Measurements from ENCODE around the gene RPGRIP1L. TPM values are rescaled to one million over a fixed set of nuclear protein-coding genes. Genes with fewer than 3 reads are reported as not detected.

RPGRIP1L gene
- total RNA-seq, 1 experiment from 2014 or later = 10.9 TPM

GRCh38 chr16:53559270-53559951, 144.2 kb downstream of the RPGRIP1L start:
- DNase-seq (ENCODE audit: extremely low read depth, low read depth) = no peak

GRCh38 chr16:53558710-53559109, 144.9 kb downstream of the RPGRIP1L start:
- no peak for DNase-seq (ENCODE audit: extremely low read depth, low read depth)

- DNase-seq (ENCODE audit: extremely low read depth, low read depth) = no peak
Observed at GRCh38 chr16:53556521-53556920, 147.1 kb downstream of the RPGRIP1L start.

- peak; percentile 59 for DNase-seq (ENCODE audit: extremely low read depth, low read depth)
Observed at GRCh38 chr16:53549970-53550690, 153.5 kb downstream of the RPGRIP1L start.

Other genes with a start within 250 kb of the RPGRIP1L start
- gene AKTIP, start 200.7 kb downstream of the RPGRIP1L start, total RNA-seq (2014; rRNA removed; shearing (Covaris generic)) = 28.1 and 30.4 TPM in 2 replicates
- 39.7 and 41.2 TPM in 2 replicates for gene FTO, start 297 bp upstream of the RPGRIP1L start, total RNA-seq (2014; rRNA removed; shearing (Covaris generic))

Measured in NCI-H460 (cell line).